C4-2B (cell line): ENCODE results near the gene KAT7.

ENCODE experiments used
- ZFX ChIP-seq: fragments of 450-650 bp; IDR thresholded peaks from 2 replicates; pipeline ENCODE4 v1.6.1; 2017
- TF ChIP-seq, protein P1 (sequence below): fragments of 450-650 bp; conservative IDR thresholded peaks from 2 replicates; pipeline ENCODE4 v1.5.1; 2017; ENCODE audit warnings: mild to moderate bottlenecking

DNA sequence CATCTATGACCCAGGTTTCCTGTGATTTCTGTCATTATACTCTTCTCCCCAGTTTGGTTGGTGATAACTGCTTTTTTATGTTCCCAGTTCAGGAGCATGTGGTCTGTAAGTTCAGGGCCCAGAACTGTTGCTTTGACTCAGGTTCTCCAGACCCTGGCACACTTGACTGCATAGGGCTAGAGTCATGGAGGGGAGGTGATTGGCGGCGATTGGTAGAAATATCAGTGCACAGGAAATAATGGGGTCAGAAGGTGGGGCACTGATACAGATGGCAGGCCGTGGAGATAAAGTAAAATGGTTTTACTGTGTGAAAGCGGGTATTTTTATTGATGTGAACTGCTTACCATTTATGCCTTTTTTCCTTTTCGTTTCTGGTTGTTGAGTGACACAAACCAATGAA lies 30.7 kb downstream of the KAT7 start:
- TF ChIP-seq, protein P1, sequence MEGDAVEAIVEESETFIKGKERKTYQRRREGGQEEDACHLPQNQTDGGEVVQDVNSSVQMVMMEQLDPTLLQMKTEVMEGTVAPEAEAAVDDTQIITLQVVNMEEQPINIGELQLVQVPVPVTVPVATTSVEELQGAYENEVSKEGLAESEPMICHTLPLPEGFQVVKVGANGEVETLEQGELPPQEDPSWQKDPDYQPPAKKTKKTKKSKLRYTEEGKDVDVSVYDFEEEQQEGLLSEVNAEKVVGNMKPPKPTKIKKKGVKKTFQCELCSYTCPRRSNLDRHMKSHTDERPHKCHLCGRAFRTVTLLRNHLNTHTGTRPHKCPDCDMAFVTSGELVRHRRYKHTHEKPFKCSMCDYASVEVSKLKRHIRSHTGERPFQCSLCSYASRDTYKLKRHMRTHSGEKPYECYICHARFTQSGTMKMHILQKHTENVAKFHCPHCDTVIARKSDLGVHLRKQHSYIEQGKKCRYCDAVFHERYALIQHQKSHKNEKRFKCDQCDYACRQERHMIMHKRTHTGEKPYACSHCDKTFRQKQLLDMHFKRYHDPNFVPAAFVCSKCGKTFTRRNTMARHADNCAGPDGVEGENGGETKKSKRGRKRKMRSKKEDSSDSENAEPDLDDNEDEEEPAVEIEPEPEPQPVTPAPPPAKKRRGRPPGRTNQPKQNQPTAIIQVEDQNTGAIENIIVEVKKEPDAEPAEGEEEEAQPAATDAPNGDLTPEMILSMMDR: no peak
- no peak for TF ChIP-seq ZFX
